AG04449 (cell line): ENCODE measurements around the gene PODNL1.
"Not testable (repeated sequence)": the region's sequence is repeated elsewhere in the genome, so short reads cannot be mapped to it uniquely, and the experiment has no call there.

Experiments used
- CTCF ChIA-PET: fragments of 350-600 bp; formaldehyde crosslinking; extraction: SDS; loops from one replicate; lab custom pipeline; 2021; ENCODE audit warnings: antibody characterized with exemption; lab: Yijun Ruan, JAX
- POLR2A ChIA-PET: fragments of 400-600, 350-600 bp; formaldehyde crosslinking; extraction: SDS; loops from one replicate; lab custom pipeline; 2020; ENCODE audit warnings: antibody characterized with exemption, inconsistent platforms; lab: Yijun Ruan, JAX
- DNase-seq: peaks from one replicate; pipeline ENCODE4 v3.0.0-alpha.2; 2010; ENCODE audit warnings: low read depth, low spot score
- H3K4me3 ChIP-seq: 2 replicates; pipeline ENCODE4 v1.5.1; 2011; ENCODE audit warnings: low read depth, mild to moderate bottlenecking, control low read depth, low read length
- TF ChIP-seq, protein P1 (sequence below): IDR thresholded peaks from one replicate; pipeline ENCODE4 v1.5.1; 2011; ENCODE audit warnings: mild to moderate bottlenecking, moderate library complexity, low read length, control low read depth, inconsistent platforms; ENCODE audit not compliant: insufficient read depth; ENCODE audit errors: missing control alignments

The PODNL1 gene

DNA sequence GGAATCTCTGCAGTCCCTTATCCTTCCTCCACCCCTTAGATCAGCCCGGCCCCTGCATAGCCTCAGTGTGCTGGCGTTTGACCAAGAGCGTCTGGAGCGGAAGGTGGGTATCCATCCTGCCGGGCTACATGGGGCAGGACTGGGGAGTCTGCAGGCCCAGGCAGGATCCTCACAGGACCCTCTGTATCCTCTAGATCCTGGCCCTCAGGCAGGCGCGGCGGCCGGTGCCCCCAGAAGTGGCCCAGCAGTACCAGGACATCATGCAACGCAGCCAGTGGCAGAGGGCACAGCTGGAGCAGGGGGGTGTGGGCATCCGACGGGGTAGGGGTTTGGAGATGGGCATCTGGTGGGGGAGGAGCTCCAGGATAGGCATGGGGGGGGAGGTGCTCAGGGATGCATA is 8.9 kb downstream of the PODNL1 start:
- H3K4me3 ChIP-seq: no peak overlapping the region
- CTCF ChIA-PET: interaction anchor here (0.9 kb wide), 1 partner anchor 9 kb away, joined by 3 read pairs; the partner anchor contains the start of gene PODNL1
- no peak for DNase-seq
- TF ChIP-seq, protein P1, sequence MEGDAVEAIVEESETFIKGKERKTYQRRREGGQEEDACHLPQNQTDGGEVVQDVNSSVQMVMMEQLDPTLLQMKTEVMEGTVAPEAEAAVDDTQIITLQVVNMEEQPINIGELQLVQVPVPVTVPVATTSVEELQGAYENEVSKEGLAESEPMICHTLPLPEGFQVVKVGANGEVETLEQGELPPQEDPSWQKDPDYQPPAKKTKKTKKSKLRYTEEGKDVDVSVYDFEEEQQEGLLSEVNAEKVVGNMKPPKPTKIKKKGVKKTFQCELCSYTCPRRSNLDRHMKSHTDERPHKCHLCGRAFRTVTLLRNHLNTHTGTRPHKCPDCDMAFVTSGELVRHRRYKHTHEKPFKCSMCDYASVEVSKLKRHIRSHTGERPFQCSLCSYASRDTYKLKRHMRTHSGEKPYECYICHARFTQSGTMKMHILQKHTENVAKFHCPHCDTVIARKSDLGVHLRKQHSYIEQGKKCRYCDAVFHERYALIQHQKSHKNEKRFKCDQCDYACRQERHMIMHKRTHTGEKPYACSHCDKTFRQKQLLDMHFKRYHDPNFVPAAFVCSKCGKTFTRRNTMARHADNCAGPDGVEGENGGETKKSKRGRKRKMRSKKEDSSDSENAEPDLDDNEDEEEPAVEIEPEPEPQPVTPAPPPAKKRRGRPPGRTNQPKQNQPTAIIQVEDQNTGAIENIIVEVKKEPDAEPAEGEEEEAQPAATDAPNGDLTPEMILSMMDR: no peak
- POLR2A ChIA-PET: interaction anchor here (1.0 kb wide), 1 partner anchor 9 kb away, joined by 3 read pairs; the partner anchor contains the start of gene PODNL1

DNA sequence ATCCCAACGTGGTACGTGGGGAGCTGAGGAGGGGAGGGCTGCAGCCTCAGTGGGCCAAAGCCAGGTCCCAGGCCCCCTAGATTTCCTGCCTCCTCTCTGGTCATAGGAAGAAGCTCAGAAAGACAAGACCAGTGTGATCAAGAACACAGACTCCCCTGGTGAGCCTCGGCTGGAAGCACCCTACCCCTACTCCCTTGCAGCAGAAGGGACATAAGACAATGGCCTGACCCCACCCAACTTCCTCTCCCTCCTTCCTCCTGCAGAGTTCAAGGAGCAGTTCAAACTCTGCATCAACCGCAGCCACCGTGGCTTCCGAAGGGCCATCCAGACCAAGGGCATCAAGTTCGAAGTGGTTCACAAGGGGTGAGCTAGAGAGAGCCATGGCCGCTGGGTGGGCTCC is 11.5 kb downstream of the PODNL1 start:
- POLR2A ChIA-PET: interaction anchor here (1.2 kb wide), 1 partner anchor 12 kb away, joined by 3 read pairs; no protein-coding TSS in a partner anchor
- no peak for DNase-seq
- CTCF ChIA-PET: interaction anchor here (1.8 to 2.1 kb wide), 2 partner anchors 132 to 149 kb away, joined by 5 to 7 read pairs; no protein-coding TSS in a partner anchor
- TF ChIP-seq, protein P1: no peak
- no peak overlapping the region for H3K4me3 ChIP-seq

DNA sequence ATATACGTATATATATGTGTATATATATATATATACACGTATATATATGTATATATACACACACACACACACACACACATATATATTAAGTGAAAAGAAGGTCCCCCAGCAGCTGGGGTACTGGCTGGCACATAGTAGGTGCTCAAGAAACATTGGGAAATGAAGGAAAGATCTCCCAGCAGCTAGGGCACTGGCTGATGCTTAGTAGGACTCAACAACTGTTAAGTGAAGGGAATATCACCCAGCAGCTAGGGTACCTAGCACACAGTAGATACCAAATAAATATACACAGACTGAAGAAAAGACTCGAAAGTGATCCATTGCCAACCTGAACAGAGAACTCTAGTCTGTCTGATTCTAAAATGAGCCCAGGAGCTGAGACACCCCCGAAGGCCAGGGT is 12.2 kb downstream of the PODNL1 start:
- no peak overlapping the region for H3K4me3 ChIP-seq
- DNase-seq: no peak
- ChIA-PET POLR2A (interaction anchor here (0.6 to 1.2 kb wide), 2 partner anchors 12 kb away, joined by 3 read pairs; no protein-coding TSS in a partner anchor), CTCF (interaction anchor here (1.8 to 2.1 kb wide), 2 partner anchors 133 to 150 kb away, joined by 5 to 7 read pairs; no protein-coding TSS in a partner anchor)
- TF ChIP-seq, protein P1: no peak

DNA sequence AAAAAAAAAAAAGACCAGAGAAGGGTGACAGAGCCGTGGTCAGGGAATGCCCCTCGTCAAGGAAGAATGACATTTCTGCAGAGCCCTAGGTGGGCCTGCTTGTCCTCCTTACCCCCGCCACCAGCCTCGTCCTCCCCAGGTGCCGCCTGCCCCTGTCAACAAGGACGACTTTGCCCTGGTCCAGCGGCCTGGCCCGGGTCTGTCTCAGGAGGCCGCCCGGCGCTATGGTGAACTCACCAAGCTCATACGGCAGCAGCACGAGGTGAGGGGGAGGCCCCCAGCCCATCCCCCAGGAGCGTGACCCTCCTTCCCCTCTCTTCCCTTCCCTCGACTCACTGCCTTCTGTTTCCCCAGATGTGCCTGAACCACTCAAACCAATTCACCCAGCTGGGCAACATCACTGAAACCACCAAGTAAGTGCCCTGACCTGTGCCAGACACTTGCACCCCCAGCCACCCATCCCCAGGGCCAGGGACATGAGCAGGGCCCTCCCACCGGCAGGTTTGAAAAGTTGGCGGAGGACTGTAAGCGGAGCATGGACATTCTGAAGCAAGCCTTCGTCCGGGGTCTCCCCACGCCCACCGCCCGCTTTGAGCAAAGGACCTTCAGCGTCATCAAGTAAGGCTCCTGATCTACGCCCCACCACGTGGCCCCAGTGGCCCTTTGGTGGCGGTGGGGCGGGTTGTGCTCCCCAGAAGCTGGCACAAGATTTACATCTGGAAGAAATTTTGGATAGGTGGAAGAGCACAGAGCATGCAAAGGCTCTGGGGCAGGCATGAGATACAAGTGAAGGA is 14.8 kb downstream of the PODNL1 start:
- CTCF ChIA-PET: interaction anchor here (1.3 to 1.7 kb wide), 2 partner anchors 150 to 213 kb away, joined by 5 read pairs; partner anchors contain the start of genes ASF1B and MISP3
- TF ChIP-seq, protein P1: no peak
- POLR2A ChIA-PET: interaction anchor here (0.7 kb wide), 1 partner anchor 157 kb away, joined by 3 read pairs; no protein-coding TSS in a partner anchor
- no peak overlapping the region for H3K4me3 ChIP-seq
- no peak for DNase-seq

DNA sequence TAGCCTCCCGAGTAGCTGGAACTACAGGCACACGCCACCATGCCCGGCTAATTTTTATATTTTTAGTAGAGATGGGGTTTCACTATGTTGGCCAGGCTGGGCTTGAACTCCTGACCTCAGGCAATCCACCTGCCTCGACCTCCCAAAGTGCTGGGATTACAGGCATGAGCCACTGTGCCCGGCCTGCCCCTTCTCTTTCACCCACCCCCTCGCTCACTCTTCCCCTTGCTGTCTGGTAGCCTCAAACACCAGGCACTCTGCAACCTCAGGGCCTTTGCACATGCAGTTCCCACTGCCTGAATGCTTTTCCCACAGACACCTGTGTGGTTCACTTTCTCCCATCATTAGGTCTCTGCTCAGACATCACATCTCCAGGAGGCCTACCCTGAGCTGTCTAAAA is 16.1 kb downstream of the PODNL1 start:
- POLR2A ChIA-PET, DNase-seq, H3K4me3 ChIP-seq: not testable (repeated sequence)
- CTCF ChIA-PET: interaction anchor here (1.3 kb wide), 1 partner anchor 151 kb away, joined by 5 read pairs; the partner anchor contains the start of gene MISP3

DNA sequence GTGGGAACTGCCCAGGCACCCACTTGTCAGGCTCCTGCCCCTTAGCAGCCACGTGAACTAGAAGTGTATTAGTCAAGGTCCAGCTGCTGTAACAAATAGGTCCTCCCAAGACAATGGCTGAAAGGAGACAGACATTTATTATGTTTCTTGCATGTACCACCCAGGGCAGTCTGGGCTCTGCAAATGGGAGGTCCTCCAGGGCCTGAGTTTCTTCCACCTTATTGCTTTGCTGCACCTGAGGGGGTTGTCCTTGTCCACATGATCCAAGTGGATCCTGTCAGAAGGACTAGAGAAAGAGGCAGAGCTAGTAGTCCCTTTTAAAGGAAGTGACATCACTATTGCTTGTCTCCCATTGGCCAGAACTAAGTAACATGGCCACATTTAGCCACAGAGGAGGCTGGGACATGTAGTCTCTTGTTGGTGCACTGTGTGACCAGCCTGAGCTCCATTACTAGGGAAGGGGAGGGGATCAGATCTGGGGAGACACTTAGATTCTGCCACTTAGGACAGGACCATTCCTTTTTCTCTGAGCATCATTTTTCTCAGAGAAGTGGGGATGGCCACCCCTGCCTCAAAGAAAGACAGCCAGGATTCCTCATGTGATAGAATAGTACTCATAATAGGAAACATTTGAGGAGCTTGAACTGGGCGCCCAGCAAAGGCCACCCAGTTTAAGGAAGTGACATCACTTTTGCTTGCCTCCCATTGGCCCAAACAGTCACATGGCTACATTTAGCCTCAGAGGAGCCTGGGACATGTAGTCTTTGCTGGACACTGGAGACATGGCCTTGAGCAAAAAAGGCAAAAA is 17.1 kb downstream of the PODNL1 start:
- ChIA-PET CTCF (interaction anchor here (1.2 kb wide), 1 partner anchor 18 kb away, joined by 5 read pairs; no protein-coding TSS in a partner anchor), POLR2A (interaction anchor here (0.6 to 0.7 kb wide), 2 partner anchors 42 to 218 kb away, joined by 3 read pairs; no protein-coding TSS in a partner anchor)
- no peak for DNase-seq
- TF ChIP-seq, protein P1: no peak
- H3K4me3 ChIP-seq: no peak overlapping the region
